HepG2 (cell line): ENCODE results near the gene CLPTM1. TPM values are rescaled to one million over a fixed set of nuclear protein-coding genes. Genes with fewer than 3 reads are reported as not detected.

ENCODE experiments used
- ATAC-seq: fragments of 200-7000 bp; cut with Tn5 transposase; 3 replicates; pipeline ENCODE4 v1.9.1; 2020; ENCODE audit warnings: mild to moderate bottlenecking, moderate library complexity
- BruUV-seq: library from RNA; stranded (reverse); fragments of 400-500 nt; replicated peaks from 2 replicates; lab custom pipeline; 2021; lab: Mats Ljungman, UMichigan
- CTCF ChIA-PET: fragments of 300-600 bp; formaldehyde crosslinking; extraction: SDS; loops from one replicate; lab custom pipeline; 2021; ENCODE audit warnings: low total read pairs, inconsistent platforms, low intra/inter-chr PET ratio; lab: Yijun Ruan, JAX
- POLR2A ChIA-PET: fragments of 350-600 bp; sonication (Branson Sonifier 250); formaldehyde crosslinking; loops from one replicate; lab custom pipeline; 2020; ENCODE audit warnings: antibody characterized with exemption, inconsistent platforms; lab: Yijun Ruan, JAX
- DNase-seq: peaks from one replicate; pipeline ENCODE4 v3.0.0-alpha.2; 2015; ENCODE audit warnings: low spot score
- FAIRE-seq: peaks from 3 replicates; lab custom pipeline; 2011; peaks lifted over from hg19 to GRCh38; lab: Jason Lieb, UNC
- H2AFZ ChIP-seq: one replicate; pipeline ENCODE4 v1.6.1; 2011; ENCODE audit warnings: low read length, inconsistent platforms
- H3K27ac ChIP-seq: fragments of 300-600 bp; 3 replicates; pipeline ENCODE4 v1.8.0; 2011; ENCODE audit warnings: mixed run types, mild to moderate bottlenecking, mixed read lengths, low read length, inconsistent platforms; ENCODE audit not compliant: insufficient read depth; ENCODE audit errors: extremely low read length
- H3K27me3 ChIP-seq, 2 experiments: fragments of 200-600 bp in 1 of 2; 2 replicates in 1 of 2; 3 replicates in 1 of 2; pipeline versions ENCODE4 v1.6.0 to v1.8.0; 2011; ENCODE audit warnings: low read length in 2 of 2, mild to moderate bottlenecking in 2 of 2, moderate library complexity in 2 of 2, inconsistent platforms in 1 of 2; ENCODE audit not compliant: insufficient read depth in 2 of 2, control insufficient read depth in 1 of 2
- H3K36me3 ChIP-seq, 2 experiments: fragments of 200-600 bp in 1 of 2; replicated peaks in 1 of 2; 2 replicates in 1 of 2; 3 replicates in 1 of 2; pipeline versions ENCODE4 v1.5.1 to v1.8.0; 2011; ENCODE audit warnings: low read length in 2 of 2, inconsistent platforms in 1 of 2; ENCODE audit not compliant: insufficient read depth in 2 of 2, control insufficient read depth in 1 of 2
- H3K4me1 ChIP-seq: 2 replicates; pipeline ENCODE4 v1.5.1; 2012; ENCODE audit warnings: low read length, inconsistent platforms; ENCODE audit not compliant: insufficient read depth
- H3K4me2 ChIP-seq: 2 replicates; pipeline ENCODE4 v1.6.0; 2011; ENCODE audit warnings: low read depth, low read length, inconsistent platforms
- H3K4me3 ChIP-seq, 3 experiments: fragments of 200-600 bp in 1 of 3; sonication (generic), shearing (Covaris generic) in 1 of 3; replicated peaks in 1 of 3; 2 replicates each; pipeline ENCODE4 v1.5.1; 2011 to 2016; ENCODE audit warnings: low read length in 3 of 3, inconsistent platforms in 2 of 3, low read depth in 2 of 3, mild to moderate bottlenecking in 2 of 3, control low read depth in 1 of 3, mixed read lengths in 1 of 3; ENCODE audit not compliant: insufficient read depth in 1 of 3
- H3K79me2 ChIP-seq: one replicate; pipeline ENCODE4 v1.6.1; 2011; ENCODE audit warnings: low read length, inconsistent platforms; ENCODE audit not compliant: insufficient read depth
- H3K9ac ChIP-seq: 2 replicates; pipeline ENCODE4 v1.6.0; 2011; ENCODE audit warnings: mild to moderate bottlenecking, low read depth, low read length, inconsistent platforms; ENCODE audit not compliant: insufficient read depth
- H3K9me3 ChIP-seq: 2 replicates; pipeline ENCODE4 v1.5.1; 2012; ENCODE audit warnings: mild to moderate bottlenecking, low read length
- H4K20me1 ChIP-seq: 2 replicates; pipeline ENCODE4 v1.6.0; 2011; ENCODE audit warnings: inconsistent platforms, mild to moderate bottlenecking, low read length, moderate library complexity; ENCODE audit not compliant: insufficient read depth
- AGO2 ChIP-seq: fragments of 200-400 bp; formaldehyde crosslinking; optimal IDR thresholded peaks from 2 replicates; pipeline ENCODE3; 2017; ENCODE audit warnings: mild to moderate bottlenecking, low read depth, low read length, moderate library complexity
- MBD4 ChIP-seq: IDR thresholded peaks from 2 replicates; pipeline ENCODE4 v1.6.1; 2012; ENCODE audit warnings: low read length, inconsistent platforms, borderline replicate concordance
- POLR2G ChIP-seq: fragments of 200-400 bp; formaldehyde crosslinking; IDR thresholded peaks from 2 replicates; pipeline ENCODE4 v1.6.1; 2018; ENCODE audit warnings: mild to moderate bottlenecking, low read depth, low read length, moderate library complexity
- RBFOX2 ChIP-seq: fragments of 200-400 bp; formaldehyde crosslinking; IDR thresholded peaks from 2 replicates; pipeline ENCODE4 v1.6.1; 2017; ENCODE audit warnings: low read depth, mild to moderate bottlenecking, low read length
- RFXAP ChIP-seq: sonication (generic); formaldehyde crosslinking; IDR thresholded peaks from 2 replicates; pipeline ENCODE4 v1.4.0; 2020; ENCODE audit warnings: missing genetic modification reagents, borderline replicate concordance
- TBL1XR1 ChIP-seq: fragments of 150-350 bp; IDR thresholded peaks from 2 replicates; pipeline ENCODE4 v1.6.1; 2014; ENCODE audit warnings: borderline replicate concordance, low read length; ENCODE audit not compliant: partially characterized antibody
- YEATS2 ChIP-seq: sonication (generic); formaldehyde crosslinking; IDR thresholded peaks from 2 replicates; pipeline ENCODE4 v1.4.0; 2020; ENCODE audit warnings: missing genetic modification reagents, borderline replicate concordance
- ZNF20 ChIP-seq: sonication (generic); formaldehyde crosslinking; IDR thresholded peaks from 2 replicates; pipeline ENCODE4 v1.4.0; 2020; ENCODE audit warnings: mild to moderate bottlenecking, moderate library complexity, missing genetic modification reagents
- ZNF552 ChIP-seq: sonication (generic); formaldehyde crosslinking; IDR thresholded peaks from 2 replicates; pipeline ENCODE4 v1.9.0; 2022; ENCODE audit warnings: missing genetic modification reagents, mild to moderate bottlenecking, borderline replicate concordance
- ZSCAN30 ChIP-seq: sonication (generic); formaldehyde crosslinking; IDR thresholded peaks from 2 replicates; pipeline ENCODE4 v1.5.0; 2020; ENCODE audit warnings: mild to moderate bottlenecking, missing genetic modification reagents
- whole genome bisulfite sequencing: methylation state at CpG from one replicate; pipeline ENCODE4 v1.1.6; 2017; ENCODE audit warnings: low lambda C conversion rate; 5-methylcytosine and 5-hydroxymethylcytosine counted together
- in situ Hi-C: cut with HindIII; loops from 2 replicates; pipeline ENCODE4 v1.10.0; 2017; ENCODE audit warnings: low pct_unique_long_range_greater_than_20kb; ENCODE audit not compliant: extremely low pct_ligation_motif_present
- intact Hi-C: fragments of 100-400 bp; cut with micrococcal nuclease; formaldehyde crosslinking; loops from one replicate; pipeline ENCODE4 v1.10.0; 2022; ENCODE audit not compliant: unreplicated experiment
- polyA plus RNA-seq, 8 experiments: library from polyadenylated mRNA; depleted of rRNA in 3 of 8; stranded (reverse) in 7 of 8; unstranded in 1 of 8; fragments of >200 nt; fragmentation: Illumina TruSeq in 4 of 8; extraction: Trizol in 4 of 8; gene quantifications; 2 replicates each; pipeline versions ENCODE4 v1.2.1 to v1.2.3, GENCODE V29; 2011 to 2016; ENCODE audit warnings: low read depth in 4 of 8, missing spikeins in 1 of 8, mixed read lengths in 1 of 8; ENCODE audit not compliant: insufficient read depth in 1 of 8
- total RNA-seq, 5 experiments: library from RNA; depleted of rRNA; stranded (reverse); fragments of >200 nt; fragmentation: Illumina TruSeq; extraction: Trizol; gene quantifications; 2 replicates each; pipeline ENCODE4 v1.2.3, GENCODE V29; 2016; ENCODE audit warnings: low read depth in 1 of 5
- TF ChIP-seq, protein P1 (sequence below): IDR thresholded peaks from 2 replicates; pipeline ENCODE4 v1.6.1; 2016; ENCODE audit warnings: low read depth, missing genetic modification reagents, missing compliant biosample characterization
- TF ChIP-seq, protein P2 (sequence below): sonication (generic); formaldehyde crosslinking; IDR thresholded peaks from 2 replicates; pipeline ENCODE4 v1.5.1; 2020; ENCODE audit warnings: missing genetic modification reagents, mild to moderate bottlenecking, borderline replicate concordance
- TF ChIP-seq, protein P3 (sequence below): IDR thresholded peaks from 2 replicates; pipeline ENCODE4 v1.6.1; 2016; ENCODE audit warnings: missing biosample characterization, missing genetic modification reagents, low read depth

The CLPTM1 gene
- total and polyA plus RNA-seq, 2 of the 13 experiments (the other 11 are each of a cell fraction or from before 2014, with no cell fraction given): 34.9 to 42.8 TPM

DNA sequence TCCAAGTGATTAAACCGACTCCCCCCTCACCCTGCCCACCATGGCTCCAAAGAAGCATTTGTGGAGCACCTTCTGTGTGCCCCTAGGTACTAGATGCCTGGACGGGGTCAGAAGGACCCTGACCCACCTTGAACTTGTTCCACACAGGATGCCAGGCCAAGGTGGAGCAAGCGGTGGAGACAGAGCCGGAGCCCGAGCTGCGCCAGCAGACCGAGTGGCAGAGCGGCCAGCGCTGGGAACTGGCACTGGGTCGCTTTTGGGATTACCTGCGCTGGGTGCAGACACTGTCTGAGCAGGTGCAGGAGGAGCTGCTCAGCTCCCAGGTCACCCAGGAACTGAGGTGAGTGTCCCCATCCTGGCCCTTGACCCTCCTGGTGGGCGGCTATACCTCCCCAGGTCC is 47.6 kb upstream of the CLPTM1 start:
- FAIRE-seq: no peak
- Histone ChIP-seq H2AFZ (no peak overlapping the region), H3K79me2 (peaks cover 20% of the 10 kb centered on the region), H3K27ac (no peak overlapping the region), H3K4me1 (peaks cover 72% of the 10 kb centered on the region), H4K20me1 (peaks cover 14% of the 10 kb centered on the region), H3K4me3 (peak overlapping the region in 1 of 3 experiments; percentile 32; a peak in 1 of 6 replicates), H3K4me2 (peak overlapping the region; percentile 26; the same call in 1 of the 2 replicates), H3K9ac (0 out of 2 replicates have a peak overlapping the region, but pooled peaks have one; percentile 8), H3K36me3 (peaks cover 5 to 25% of the 10 kb centered on the region in 2 experiments), H3K27me3 (no peaks in the 10 kb centered on the region; a peak in 1 of 5 replicates), H3K9me3 (no peaks in the 10 kb centered on the region)
- 92% methylated on average over 3 of the region's 12 CpGs for WGBS
- CTCF ChIA-PET: no interaction called here
- no TSS peak for BruUV-seq
- intact Hi-C loops: no loop called here
- in situ Hi-C loops: no loop called here
- no peak for TF ChIP-seq RFXAP
- TF ChIP-seq POLR2G: peak; percentile 33; the same call in 1 of the 2 replicates
- TF ChIP-seq YEATS2 (CRISPR knock-in tag): no peak
- no peak for TF ChIP-seq ZNF552 (CRISPR knock-in tag)
- TF ChIP-seq AGO2: peak; percentile 86
- TF ChIP-seq, protein P1, sequence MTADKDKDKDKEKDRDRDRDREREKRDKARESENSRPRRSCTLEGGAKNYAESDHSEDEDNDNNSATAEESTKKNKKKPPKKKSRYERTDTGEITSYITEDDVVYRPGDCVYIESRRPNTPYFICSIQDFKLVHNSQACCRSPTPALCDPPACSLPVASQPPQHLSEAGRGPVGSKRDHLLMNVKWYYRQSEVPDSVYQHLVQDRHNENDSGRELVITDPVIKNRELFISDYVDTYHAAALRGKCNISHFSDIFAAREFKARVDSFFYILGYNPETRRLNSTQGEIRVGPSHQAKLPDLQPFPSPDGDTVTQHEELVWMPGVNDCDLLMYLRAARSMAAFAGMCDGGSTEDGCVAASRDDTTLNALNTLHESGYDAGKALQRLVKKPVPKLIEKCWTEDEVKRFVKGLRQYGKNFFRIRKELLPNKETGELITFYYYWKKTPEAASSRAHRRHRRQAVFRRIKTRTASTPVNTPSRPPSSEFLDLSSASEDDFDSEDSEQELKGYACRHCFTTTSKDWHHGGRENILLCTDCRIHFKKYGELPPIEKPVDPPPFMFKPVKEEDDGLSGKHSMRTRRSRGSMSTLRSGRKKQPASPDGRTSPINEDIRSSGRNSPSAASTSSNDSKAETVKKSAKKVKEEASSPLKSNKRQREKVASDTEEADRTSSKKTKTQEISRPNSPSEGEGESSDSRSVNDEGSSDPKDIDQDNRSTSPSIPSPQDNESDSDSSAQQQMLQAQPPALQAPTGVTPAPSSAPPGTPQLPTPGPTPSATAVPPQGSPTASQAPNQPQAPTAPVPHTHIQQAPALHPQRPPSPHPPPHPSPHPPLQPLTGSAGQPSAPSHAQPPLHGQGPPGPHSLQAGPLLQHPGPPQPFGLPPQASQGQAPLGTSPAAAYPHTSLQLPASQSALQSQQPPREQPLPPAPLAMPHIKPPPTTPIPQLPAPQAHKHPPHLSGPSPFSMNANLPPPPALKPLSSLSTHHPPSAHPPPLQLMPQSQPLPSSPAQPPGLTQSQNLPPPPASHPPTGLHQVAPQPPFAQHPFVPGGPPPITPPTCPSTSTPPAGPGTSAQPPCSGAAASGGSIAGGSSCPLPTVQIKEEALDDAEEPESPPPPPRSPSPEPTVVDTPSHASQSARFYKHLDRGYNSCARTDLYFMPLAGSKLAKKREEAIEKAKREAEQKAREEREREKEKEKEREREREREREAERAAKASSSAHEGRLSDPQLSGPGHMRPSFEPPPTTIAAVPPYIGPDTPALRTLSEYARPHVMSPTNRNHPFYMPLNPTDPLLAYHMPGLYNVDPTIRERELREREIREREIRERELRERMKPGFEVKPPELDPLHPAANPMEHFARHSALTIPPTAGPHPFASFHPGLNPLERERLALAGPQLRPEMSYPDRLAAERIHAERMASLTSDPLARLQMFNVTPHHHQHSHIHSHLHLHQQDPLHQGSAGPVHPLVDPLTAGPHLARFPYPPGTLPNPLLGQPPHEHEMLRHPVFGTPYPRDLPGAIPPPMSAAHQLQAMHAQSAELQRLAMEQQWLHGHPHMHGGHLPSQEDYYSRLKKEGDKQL (CRISPR knock-in tag): no peak
- no peak for TF ChIP-seq TBL1XR1
- TF ChIP-seq ZNF20 (CRISPR knock-in tag): no peak
- TF ChIP-seq RBFOX2: peak; percentile 67; the same call in 1 of the 2 replicates
- TF ChIP-seq, protein P2, sequence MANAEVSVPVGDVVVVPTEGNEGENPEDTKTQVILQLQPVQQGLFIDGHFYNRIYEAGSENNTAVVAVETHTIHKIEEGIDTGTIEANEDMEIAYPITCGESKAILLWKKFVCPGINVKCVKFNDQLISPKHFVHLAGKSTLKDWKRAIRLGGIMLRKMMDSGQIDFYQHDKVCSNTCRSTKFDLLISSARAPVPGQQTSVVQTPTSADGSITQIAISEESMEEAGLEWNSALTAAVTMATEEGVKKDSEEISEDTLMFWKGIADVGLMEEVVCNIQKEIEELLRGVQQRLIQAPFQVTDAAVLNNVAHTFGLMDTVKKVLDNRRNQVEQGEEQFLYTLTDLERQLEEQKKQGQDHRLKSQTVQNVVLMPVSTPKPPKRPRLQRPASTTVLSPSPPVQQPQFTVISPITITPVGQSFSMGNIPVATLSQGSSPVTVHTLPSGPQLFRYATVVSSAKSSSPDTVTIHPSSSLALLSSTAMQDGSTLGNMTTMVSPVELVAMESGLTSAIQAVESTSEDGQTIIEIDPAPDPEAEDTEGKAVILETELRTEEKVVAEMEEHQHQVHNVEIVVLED (CRISPR knock-in tag): no peak
- TF ChIP-seq ZSCAN30 (CRISPR knock-in tag): no peak
- TF ChIP-seq, protein P3, sequence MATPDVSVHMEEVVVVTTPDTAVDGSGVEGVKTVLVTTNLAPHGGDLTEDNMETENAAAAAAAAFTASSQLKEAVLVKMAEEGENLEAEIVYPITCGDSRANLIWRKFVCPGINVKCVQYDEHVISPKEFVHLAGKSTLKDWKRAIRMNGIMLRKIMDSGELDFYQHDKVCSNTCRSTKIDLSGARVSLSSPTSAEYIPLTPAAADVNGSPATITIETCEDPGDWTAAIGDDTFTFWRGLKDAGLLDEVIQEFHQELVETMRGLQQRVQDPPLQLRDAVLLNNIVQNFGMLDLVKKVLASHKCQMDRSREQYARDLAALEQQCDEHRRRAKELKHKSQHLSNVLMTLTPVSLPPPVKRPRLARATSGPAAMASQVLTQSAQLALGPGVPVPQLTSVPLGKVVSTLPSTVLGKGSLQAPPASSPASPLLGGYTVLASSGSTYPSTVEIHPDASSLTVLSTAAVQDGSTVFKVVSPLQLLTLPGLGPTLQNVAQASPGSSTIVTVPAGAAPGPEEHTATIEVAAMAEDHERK: no peak
- TF ChIP-seq MBD4: no peak
- POLR2A ChIA-PET: interaction anchor here (1.2 to 14.7 kb wide), 6 partner anchors 12 to 47 kb away, joined by 3 to 317 read pairs (median 22); partner anchors contain the start of genes APOC2 and CLPTM1
- ATAC-seq: no peak
- no peak for DNase-seq
